Left ventricle myocardium superior (tissue), 1 donor: ENCODE data around the gene KIF2C. TPM values are rescaled to one million over a fixed set of nuclear protein-coding genes. Genes with fewer than 3 reads are reported as not detected.
"Not testable (repeated sequence)": the region's sequence is repeated elsewhere in the genome, so short reads cannot be mapped to it uniquely, and the experiment has no call there.

Experiments used
- ATAC-seq: fragments of 200-7000 bp; cut with Tn5 transposase; one replicate; pipeline ENCODE4 v1.9.1; 2020; ENCODE audit warnings: mild to moderate bottlenecking, moderate library complexity
- DNase-seq: peaks from one replicate; pipeline ENCODE4 v3.0.0-alpha.2; 2020
- intact Hi-C: fragments of 100-400 bp; cut with micrococcal nuclease; formaldehyde crosslinking; loops from one replicate; pipeline ENCODE4 v1.11.0; 2022
- total RNA-seq: library from RNA; stranded (reverse); fragmentation: NEBNext Ultra II Directional; extraction: Animal tissue kit (Norgen Biotek cat#: 25700); gene quantifications from one replicate; pipeline ENCODE4 v1.2.1, GENCODE V29; 2021
- donor health status: DM: no; HTN: yes; CAD: no; lungs with severe emphysema.

The KIF2C gene
- total RNA-seq, 1 donor from 2014 or later: 0.87 TPM

DNA sequence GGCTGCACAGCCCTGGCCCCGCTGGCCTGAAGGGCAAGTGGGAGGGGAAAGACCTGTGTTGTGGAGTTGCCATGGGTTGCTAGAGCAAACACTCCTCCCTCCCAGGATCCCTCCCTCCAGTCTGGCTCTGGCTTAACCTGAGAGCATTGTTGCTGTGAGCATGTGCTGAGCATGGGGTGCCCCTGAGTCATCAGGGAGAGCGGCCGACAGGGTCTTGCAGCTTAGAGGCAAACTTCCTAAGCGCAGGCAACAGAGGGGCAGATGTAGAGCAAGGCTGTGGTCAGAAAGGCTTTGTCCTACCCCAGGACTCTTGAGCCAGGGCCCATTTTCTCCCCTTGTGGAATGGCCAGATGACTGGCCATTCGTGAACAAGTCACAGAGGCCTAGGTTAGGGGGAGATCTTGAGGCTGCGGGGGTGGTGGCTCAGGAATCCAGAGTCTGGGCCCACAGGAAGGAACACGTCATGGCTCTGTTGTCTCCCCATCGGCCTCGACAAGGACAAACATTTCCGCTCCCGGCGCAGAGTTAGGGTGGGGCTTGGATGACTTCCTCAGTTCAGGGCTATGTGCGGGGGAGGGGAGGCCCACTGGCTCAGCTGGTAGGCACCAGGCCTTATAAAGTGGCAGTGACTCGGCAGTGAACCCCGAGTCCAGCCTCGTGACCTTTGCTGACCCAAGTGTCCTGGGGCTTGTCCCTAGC, 67.9 kb downstream of the KIF2C start:
- intact Hi-C loops: no loop called here
- peak; percentile 96 for DNase-seq
- ATAC-seq: peak; percentile 83

DNA sequence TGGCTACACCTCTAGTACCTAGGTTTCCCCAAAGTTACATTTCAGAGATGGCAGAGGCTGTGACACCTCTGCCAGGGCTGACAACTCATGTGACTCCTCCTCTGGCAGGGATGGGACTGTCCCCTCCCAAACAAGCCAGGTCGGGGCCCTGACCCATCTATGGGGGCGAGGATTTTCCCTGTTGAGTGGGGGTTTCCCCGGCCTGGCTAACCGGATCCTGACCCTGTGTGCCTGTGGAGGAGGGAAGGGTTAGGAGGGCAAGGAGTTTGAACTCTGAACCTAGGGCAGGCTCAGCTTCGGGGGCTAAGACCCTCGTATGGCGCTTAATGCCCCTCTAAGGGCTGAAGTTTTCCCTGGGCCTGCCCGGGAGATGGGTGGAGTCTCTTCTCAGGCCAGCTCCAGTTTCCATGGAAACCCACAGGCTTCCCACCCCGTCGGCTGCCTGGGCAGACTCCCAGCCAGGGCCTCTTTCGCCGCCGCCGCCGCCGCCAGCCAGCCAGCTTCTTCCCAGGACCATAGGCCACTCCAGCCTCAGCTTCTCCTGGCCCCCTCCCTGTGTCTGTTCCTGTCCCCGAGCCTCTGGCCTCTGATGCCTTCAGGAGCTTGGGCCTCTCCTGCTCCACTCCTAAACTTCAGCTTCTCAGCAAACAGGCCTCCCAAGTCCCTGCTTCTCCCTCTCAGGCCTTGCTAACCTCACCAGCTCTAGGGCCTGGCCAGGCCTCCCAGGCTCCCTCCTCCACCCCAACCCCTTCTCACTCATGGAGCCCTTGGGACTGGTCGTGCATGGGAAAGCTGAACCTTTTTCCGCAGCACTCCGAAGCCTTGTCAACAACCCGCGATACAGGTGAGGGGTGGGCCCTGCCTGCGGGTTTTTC, 68.7 kb downstream of the KIF2C start, which contains the start of gene BTBD19:
BTBD19 (plus strand) TSS at position 461 of the 875 bp plus-strand sequence; CDS start at position 759, 298 bp downstream.
- intact Hi-C loops: no loop called here
- ATAC-seq (peak; percentile 67), DNase-seq (peak; percentile 91)

DNA sequence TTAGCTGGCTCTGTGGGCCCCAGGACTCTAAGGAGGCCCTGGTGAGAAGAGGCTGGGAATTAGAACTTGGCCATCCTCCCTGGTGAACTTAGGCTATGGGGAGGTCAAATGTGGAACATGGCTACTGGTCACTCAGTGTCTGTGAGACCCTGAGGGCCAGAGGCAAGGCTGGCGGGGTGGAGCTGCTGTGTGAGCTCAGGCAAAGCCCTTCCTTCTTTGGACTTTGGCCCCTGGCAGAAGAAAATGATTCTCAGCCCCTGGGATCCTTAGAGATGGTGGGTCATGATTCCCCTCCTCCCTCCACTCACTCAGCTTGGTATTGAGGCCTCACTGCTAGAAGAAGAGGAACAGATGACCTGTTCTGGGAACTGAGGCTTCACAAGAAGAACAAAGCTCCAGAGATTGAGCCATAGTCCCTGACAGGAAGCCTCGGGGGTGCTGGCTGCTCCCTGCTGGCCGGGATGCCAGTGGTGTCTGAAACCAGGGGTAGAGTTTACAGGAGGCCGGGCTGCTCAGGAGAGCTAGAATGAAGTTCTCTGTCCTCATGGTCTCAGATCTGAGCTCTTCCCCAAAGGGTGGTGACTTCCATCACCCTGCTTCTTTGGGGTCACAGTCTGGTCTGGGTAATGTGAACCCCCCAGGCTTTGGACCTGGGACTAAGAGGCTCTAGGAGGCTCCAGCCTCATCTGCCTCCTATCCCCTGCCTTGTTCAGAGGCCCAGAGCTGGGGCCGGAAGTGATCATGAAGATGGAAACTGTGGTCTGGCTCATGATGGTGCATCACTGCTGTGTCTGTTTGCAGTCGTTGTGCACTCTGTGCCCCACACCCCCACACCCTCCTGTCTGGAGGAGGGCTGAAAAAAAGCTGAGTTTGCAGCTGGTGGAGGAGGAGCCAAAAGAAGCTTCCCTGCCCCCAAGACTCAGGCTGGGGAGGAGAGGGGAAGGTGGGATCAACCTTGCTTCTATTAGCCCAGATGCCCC, 69.6 kb downstream of the KIF2C start:
- no peak for ATAC-seq
- intact Hi-C loops: no loop called here
- DNase-seq: peak; percentile 66

DNA sequence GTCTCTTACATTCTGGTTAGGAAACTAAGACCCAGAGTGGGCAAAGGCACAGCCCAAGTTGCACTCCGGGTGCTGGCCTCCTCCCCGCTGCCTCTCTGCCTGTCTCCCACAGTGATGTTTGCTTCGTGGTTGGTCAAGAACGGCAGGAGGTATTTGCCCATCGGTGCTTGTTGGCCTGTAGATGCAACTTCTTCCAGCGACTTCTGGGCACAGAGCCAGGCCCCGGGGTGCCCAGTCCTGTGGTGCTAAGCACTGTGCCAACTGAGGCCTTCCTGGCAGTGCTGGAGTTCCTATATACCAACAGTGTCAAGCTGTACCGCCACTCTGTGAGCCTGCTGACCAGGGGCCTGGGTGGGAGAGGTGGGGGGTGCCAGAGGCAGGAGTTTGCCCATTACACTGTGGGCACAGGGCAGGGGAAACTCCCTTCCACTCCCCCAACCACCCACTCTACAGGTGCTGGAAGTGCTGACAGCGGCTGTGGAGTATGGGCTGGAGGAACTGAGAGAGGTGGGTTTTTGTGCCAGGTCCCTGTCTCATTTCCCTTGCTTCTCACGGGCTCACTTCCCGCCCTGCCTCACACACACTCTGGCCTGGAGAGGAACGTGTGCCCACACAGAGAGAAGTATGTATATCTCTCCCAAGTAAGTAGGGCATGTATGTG, 70.6 kb downstream of the KIF2C start:
- ATAC-seq: no peak
- DNase-seq: peak; percentile 76
- intact Hi-C loops: no loop called here

DNA sequence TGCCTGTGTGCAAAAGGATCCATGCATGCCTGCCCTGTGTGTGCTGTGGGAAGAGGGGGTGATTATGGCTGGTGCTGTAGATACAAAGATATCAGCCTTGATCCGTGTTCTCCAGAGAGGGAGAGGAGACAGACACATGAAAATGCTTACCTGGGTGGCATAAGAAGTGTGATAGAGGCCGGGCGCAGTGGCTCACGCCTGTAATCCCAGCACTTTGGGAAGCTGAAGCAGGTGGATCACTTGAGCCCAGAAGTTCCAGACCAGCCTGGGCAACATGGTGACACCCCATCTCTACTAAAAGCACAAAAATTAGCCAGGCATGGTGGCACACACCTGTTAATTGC, 71.1 kb downstream of the KIF2C start:
- ATAC-seq, intact Hi-C loops: not testable (repeated sequence)
- DNase-seq: peak; percentile 24

DNA sequence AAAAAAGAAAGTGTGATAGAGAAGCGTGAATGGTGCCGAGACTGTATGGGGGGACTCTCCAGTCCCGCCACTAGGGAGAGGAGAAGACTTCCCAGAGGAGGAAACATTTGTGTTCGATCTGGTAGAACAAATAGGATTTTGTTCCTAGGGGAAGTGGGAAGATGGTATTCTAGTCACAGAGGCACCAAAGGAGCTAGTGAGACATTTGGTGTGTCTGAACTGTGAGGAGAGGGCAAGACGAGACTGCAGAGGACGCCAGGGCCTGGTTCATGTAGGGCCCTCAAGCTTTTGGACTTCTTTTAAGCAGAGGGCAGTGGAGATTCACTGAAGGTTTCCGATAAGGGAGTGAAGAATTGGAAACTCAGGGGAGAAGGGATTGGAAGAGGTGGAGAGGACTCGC, 71.6 kb downstream of the KIF2C start:
- DNase-seq (peak; percentile 7), ATAC-seq (no peak)
- intact Hi-C loops: no loop called here

DNA sequence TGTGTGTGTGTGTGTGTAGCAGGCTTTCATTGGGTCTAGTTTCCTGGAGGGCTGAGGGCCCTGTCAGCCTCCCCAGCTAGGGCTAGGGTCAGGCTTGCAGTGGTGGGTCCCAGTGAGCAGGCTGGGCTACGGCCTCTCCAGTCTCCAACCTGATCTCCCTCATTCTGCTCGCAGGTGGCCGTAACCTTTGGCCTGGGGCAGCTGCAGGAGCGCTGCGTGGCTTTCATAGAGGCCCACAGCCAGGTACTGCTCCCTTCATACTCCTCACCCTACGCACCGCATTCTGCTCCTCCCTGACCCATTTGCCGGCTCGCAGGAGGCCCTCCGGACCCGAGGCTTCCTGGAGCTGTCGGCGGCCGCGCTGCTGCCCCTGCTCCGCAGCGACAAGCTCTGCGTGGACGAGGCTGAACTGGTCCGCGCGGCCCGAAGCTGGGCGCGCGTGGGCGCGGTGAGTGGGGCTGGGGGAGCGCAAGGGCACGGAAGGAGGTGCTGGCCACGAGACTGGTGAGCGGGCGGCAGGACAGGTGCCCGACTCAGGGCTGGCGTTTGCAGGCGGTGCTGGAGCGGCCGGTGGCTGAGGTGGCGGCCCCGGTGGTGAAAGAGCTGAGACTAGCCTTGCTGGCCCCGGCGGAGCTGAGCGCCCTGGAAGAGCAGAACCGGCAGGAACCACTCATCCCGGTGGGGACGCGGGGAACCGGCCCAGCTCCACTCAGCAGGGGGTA, 73.3 kb downstream of the KIF2C start:
- intact Hi-C loops: no loop called here
- peak; percentile 13 for ATAC-seq
- peak; percentile 53 for DNase-seq

DNA sequence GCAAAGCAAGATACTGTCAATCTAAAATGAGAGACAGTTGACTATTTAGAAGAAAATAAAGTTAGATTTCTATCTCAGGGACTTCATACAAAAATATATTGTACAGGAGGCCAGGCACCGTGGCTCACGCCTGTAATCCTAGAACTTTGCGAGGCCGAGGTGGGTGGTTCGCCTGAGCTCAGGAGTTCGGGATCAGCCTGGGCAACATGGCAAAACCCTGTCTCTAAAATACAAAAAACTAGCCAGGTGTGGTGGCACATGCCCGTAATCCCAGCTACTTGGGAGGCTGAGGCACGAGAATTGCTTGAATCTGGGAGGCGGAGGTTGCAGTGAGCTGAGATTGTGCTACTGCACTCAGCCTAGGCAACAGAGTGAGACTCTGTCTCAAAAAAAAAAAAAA, 76.3 kb downstream of the KIF2C start:
- intact Hi-C loops, ATAC-seq: not testable (repeated sequence)

DNA sequence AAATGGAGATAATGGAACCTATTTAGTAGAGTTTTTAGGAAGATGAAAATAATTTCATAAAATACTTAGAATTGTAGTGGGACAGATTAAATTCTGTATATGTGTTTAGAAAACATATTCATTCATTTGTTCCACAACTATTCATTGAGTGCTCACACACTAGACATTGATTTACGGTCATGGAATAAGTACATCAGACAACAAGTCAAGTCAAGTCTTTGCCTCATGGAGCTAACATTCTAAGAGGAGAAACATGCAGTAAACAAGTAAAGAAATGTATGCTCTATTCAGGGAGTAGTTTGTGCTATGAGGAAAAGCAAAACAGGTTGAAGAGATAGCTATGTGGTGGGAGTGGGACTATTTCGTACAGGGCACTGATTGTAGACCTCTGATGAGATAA, 77.7 kb downstream of the KIF2C start:
- intact Hi-C loops: no loop called here

More for the DNA sequence above, 76.3 kb downstream of the KIF2C start:
- DNase-seq: peak; percentile 10

More for the DNA sequence above, 77.7 kb downstream of the KIF2C start:
- no peak for DNase-seq
- ATAC-seq: no peak

Other genes starting within 250 kb of the KIF2C start
- 9.1 TPM for gene TMEM53, start 65.4 kb upstream of the KIF2C start, total RNA-seq
- 0.92 TPM for gene ARMH1, start 65.1 kb upstream of the KIF2C start, total RNA-seq
- not detected for gene RNU5D-1, start 8.7 kb upstream of the KIF2C start, total RNA-seq
- gene RPS8, start 35.7 kb downstream of the KIF2C start, total RNA-seq: 727 TPM
- gene BEST4, start 48.3 kb downstream of the KIF2C start, total RNA-seq: 0.12 TPM
- gene PLK3, start 60.5 kb downstream of the KIF2C start, total RNA-seq: 7.5 TPM
- gene DYNLT4, start 67.5 kb downstream of the KIF2C start, total RNA-seq: 0.35 TPM
- 2.5 TPM for gene BTBD19, start 68.7 kb downstream of the KIF2C start, total RNA-seq
- 0.40 TPM for gene PTCH2, start 103.4 kb downstream of the KIF2C start, total RNA-seq
- gene EIF2B3, start 246.8 kb downstream of the KIF2C start, total RNA-seq: 41.5 TPM